ENCODE data around the gene SMIM5.

GRCh38 chr17:75604034-75604695 lies 29.1 kb upstream of the SMIM5 start:
- TF ChIP-seq POLR2A (IDR thresholded peaks at IDR 0.05) = no peak
- no peak for TF ChIP-seq CTCF (IDR thresholded peaks at IDR 0.05)
